Caki2 (cell line): ENCODE data around the gene LMAN1L. TPM values are rescaled to one million over a fixed set of nuclear protein-coding genes. Genes with fewer than 3 reads are reported as not detected.

Experiments used
- DNase-seq: peaks from one replicate; pipeline ENCODE4 v3.0.0-alpha.2; 2015; ENCODE audit warnings: low read depth
- in situ Hi-C: cut with HindIII; loops from 2 replicates; pipeline ENCODE4 v1.10.0; 2016; ENCODE audit warnings: low sequenced_read_pairs, low pct_unique_long_range_greater_than_20kb, mixed read lengths
- total RNA-seq: library from RNA; depleted of rRNA; stranded (reverse); fragments of >200 nt; shearing (Covaris generic); gene quantifications from 2 replicates; pipeline ENCODE4 v1.2.3, GENCODE V29; 2014; ENCODE audit warnings: low replicate concordance

Gene LMAN1L
- total RNA-seq, 1 experiment from 2014 or later: not detected

DNA sequence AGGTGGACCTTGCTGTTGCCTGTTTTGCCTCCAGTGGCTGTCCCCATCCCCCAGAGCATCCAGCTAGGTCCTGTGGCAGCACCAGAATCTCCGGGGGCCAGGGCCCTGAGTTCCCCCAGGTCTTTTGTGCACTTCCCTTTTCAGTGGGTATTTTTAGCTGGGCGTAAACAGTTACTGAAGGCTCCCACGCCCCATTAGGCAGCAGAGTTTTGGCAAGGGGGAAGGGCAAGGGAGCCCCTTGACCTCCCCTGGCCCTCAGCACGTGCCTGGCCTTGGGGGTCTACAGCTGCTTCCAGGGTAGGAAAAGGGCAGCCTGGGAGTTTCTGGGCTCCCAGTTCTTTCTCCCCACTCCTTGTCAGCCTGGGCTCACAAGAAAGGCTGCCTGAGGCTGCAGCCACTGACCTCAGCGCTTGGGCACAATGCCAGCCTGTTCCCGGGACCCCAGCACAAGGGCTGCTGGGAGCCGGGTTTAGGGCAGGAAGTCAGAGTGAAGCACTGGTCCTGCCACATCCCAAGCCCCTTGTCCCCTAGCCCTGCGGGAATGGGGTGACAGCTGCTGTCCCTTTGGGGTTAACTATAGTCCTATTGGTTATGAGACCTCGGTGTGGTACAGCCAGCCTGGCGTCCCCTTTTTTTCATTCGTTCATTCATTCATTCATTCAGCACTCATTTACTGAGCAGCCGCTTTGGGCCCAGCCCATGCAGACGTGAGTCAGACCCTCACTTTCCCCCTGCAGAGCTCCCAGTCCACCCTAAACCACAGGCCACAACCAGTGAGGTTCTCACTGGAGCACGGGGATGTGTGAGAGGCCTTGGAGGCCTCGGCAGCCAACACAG lies 22.3 kb upstream of the LMAN1L start:
- no peak for DNase-seq
- in situ Hi-C loops: no loop called here

DNA sequence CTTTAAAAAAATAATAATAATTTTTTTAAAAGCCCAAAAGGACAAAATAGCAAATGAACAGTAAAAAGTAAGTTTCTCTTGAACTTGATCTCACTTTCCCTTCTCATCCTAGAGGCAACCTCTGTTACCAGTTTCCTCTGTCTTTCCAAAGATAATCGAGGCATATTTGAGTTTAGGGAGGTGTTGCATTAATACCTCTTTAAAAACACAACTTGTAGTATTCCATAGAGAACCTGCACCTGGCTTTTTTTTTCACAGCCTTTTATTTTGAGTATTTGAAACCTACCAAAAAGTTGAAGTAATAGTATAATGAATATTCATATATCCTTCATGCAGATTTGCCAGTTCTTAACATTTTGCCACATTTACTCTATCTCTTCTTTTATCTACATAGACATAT lies 21.6 kb upstream of the LMAN1L start:
- in situ Hi-C loops: no loop called here

DNA sequence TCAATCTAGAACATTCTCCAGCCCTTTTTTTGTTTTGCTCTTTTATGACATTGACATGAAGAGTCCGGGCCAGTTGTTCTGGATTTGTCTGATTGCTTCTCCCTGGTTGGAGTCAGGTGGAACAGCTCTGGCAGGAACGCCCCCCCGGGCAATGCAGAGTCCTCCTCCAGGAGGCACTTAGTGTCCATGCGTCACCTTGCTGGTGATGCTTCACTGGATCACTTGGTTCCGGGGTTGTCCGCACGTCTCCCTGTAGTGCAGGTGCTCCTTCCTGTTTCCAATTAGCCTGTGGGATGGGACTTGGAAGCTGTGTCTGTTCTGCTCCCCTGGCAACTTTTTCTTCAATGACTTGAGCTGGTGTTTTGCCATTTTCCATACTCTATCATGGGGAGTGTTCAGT lies 21.0 kb upstream of the LMAN1L start:
- no peak for DNase-seq
- in situ Hi-C loops: no loop called here

More for the DNA sequence above, 21.6 kb upstream of the LMAN1L start:
- no peak for DNase-seq

GRCh38 chr15:74792227-74793016 lies 20.2 kb upstream of the LMAN1L start:
- DNase-seq: no peak
- in situ Hi-C loops: no loop called here

GRCh38 chr15:74793135-74794028 lies 19.3 kb upstream of the LMAN1L start:
- DNase-seq: no peak
- in situ Hi-C loops: no loop called here

- in situ Hi-C loops: no loop called here
- no peak for DNase-seq
Observed at GRCh38 chr15:74794248-74794969, 18.2 kb upstream of the LMAN1L start.

DNA sequence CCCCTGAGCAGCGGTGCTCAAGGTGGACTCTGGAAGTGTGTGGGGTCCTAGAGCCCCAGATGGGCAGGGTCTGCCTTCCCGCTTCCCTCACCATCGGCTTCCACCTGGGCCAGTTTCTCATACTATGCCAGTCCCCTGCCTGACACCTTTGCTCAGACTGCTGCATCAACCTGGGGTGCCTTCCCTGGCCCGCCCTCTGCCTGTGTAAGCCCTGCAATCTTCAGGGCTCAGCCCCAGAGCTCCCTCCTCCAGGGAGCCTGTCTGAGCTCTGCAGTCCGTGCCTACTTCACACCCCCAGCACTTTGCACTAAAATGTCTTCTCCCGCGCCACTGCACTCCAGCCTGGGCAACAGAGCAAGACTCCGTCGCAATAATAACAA lies 17.7 kb upstream of the LMAN1L start:
- in situ Hi-C loops: no loop called here
- DNase-seq: no peak

DNA sequence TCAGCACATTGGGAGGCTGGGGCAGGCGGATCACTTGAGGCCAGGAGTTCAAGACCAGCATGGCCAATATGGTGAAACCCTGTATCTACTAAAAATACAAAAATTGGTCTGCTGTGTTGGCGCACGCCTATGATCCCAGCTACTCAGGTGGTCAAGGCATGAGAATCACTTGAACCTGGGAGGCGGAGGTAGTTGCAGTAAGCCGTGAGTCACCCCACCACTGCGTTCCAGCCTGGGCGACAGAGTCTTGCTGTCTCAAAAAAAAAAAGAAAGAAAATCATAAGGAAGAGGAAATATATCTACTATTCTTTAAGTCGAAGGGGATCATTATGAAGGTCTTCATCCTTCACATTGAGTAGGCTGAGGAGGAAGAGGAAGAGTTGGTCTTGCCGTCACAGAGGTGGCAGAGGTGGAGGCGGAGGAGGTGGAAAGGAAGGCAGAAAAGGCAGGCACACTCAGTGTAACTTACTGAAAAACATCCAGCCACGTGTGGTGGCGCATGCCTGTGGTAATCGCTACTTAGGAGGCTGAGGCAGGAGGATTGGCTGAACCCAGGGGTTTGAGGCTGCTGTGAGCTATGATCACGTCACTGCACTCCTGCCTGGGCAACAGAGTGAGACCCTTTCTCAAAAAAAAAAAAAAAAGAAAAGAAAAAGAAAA lies 16.5 kb upstream of the LMAN1L start:
- in situ Hi-C loops: no loop called here
- DNase-seq: no peak

DNA sequence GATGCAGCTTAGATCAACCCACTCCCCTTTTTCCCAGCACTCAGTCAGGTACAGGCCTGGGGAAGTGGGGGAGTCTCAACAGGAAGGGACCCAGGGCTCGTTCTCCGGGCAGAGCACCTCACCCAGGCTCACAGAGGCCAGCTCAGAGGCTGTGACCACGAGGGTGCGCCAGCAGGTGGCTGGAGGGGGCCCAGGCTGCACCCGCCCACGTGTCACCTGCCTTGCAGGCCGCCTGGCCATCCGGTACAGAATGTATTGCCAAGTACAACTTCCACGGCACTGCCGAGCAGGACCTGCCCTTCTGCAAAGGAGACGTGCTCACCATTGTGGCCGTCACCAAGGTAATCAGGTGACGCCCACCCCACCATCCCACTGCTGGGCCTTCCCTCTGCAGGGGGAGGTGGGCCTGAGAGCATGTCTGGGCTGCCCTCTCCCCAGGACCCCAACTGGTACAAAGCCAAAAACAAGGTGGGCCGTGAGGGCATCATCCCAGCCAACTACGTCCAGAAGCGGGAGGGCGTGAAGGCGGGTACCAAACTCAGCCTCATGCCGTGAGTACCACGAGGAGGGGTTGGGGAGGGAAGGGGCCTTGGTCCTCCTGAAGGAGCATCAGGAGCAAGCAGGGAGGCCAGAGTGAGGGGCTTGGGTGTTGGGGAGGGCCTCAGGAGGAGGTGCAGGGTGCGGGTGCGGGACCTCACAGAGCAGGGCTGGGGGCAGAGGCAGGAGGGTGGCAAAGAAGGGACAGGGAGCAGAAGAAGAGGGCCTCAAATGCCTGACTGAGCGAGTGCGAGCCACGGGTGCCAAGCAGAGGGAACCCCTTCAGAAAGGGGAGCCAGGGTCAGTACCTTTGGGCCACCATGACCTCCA lies 14.0 kb upstream of the LMAN1L start:
- DNase-seq: no peak
- in situ Hi-C loops: no loop called here

DNA sequence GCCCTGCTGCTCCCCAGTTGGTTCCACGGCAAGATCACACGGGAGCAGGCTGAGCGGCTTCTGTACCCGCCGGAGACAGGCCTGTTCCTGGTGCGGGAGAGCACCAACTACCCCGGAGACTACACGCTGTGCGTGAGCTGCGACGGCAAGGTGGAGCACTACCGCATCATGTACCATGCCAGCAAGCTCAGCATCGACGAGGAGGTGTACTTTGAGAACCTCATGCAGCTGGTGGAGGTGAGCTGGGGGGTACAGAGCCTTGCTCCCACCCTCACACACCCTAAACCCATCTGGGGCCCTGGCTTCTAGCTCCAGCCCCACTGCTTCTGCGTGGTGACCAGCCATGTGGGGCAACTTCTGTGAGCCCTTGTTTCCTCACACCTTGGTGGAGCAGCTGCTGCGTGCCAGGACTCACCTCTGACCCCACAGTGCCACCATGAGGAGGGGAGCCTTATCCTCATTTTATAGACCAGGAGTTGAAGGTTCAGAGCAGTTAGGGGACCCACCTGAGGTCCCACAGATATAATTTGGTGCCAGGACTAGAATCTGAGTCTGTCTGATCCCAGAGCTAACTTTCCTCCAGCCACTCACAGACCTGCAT lies 13.3 kb upstream of the LMAN1L start:
- in situ Hi-C loops: no loop called here
- no peak for DNase-seq

GRCh38 chr15:74799856-74800558 lies 12.6 kb upstream of the LMAN1L start:
- in situ Hi-C loops: no loop called here
- DNase-seq: peak; percentile 67

- in situ Hi-C loops: no loop called here
- DNase-seq: no peak
Observed at GRCh38 chr15:74800559-74801094, 12.0 kb upstream of the LMAN1L start.

DNA sequence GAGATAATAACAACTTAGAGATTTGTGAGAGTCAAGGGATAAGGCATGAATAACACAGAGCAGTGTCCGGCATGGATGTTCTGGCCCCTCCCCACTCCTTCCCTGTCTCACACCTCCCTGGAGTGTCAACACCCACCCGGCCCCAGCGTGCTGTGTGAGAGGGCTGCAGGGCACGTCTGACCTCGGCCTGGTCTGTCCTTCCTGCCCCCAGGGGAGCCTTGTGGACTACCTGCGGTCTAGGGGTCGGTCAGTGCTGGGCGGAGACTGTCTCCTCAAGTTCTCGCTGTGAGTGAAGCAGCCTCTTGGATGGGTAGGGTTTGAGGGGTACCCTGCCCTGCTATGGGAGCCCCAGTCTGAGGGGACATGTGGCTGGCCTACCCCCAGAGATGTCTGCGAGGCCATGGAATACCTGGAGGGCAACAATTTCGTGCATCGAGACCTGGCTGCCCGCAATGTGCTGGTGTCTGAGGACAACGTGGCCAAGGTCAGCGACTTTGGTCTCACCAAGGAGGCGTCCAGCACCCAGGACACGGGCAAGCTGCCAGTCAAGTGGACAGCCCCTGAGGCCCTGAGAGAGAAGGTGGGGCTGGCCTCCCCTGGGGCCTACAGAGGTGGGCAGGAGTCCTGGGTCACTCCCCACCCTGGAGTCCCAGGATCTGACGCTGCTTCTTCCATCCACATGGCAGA lies 11.2 kb upstream of the LMAN1L start:
- in situ Hi-C loops: no loop called here
- no peak for DNase-seq

DNA sequence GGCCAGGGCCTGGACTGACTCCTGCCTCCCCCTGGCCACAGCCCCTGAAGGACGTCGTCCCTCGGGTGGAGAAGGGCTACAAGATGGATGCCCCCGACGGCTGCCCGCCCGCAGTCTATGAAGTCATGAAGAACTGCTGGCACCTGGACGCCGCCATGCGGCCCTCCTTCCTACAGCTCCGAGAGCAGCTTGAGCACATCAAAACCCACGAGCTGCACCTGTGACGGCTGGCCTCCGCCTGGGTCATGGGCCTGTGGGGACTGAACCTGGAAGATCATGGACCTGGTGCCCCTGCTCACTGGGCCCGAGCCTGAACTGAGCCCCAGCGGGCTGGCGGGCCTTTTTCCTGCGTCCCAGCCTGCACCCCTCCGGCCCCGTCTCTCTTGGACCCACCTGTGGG lies 10.3 kb upstream of the LMAN1L start:
- in situ Hi-C loops: no loop called here
- no peak for DNase-seq

- no peak for DNase-seq
- in situ Hi-C loops: no loop called here
Observed at GRCh38 chr15:74802862-74803447, 9.7 kb upstream of the LMAN1L start.
